Panc1 (cell line): ENCODE measurements around the gene FFAR1. TPM values are rescaled to one million over a fixed set of nuclear protein-coding genes. Genes with fewer than 3 reads are reported as not detected.

Experiments
- ATAC-seq: fragments of 200-7000 bp; cut with Tn5 transposase; 2 replicates; pipeline ENCODE4 v1.9.1; 2020; ENCODE audit warnings: mild to moderate bottlenecking, moderate library complexity
- BruUV-seq: library from RNA; stranded (reverse); fragments of 400-500 nt; replicated peaks from 2 replicates; lab custom pipeline; 2021; lab: Mats Ljungman, UMichigan
- CTCF ChIA-PET: fragments of 300-600 bp; sonication (Branson Sonifier 250); formaldehyde crosslinking; loops from one replicate; lab custom pipeline; 2022; ENCODE audit warnings: antibody characterized with exemption; lab: Charles Lee
- POLR2A ChIA-PET: fragments of 300-600 bp; sonication (Branson Sonifier 250); formaldehyde crosslinking; loops from one replicate; lab custom pipeline; 2022; ENCODE audit warnings: antibody characterized with exemption; lab: Charles Lee
- DNase-seq: peaks from one replicate; pipeline ENCODE4 v3.0.0-alpha.2; 2010; ENCODE audit warnings: low read depth, low spot score
- H3K27ac ChIP-seq: 2 replicates; pipeline ENCODE4 v1.5.1; 2011; ENCODE audit warnings: mild to moderate bottlenecking, low read length, inconsistent platforms
- H3K27me3 ChIP-seq: fragments of 200-500 bp; sonication (Bioruptor generic); 2 replicates; pipeline ENCODE4 v1.6.0; 2014; ENCODE audit warnings: low read length, inconsistent platforms; ENCODE audit not compliant: control insufficient read depth, insufficient read depth
- H3K36me3 ChIP-seq: fragments of 200-500 bp; sonication (Bioruptor generic); 2 replicates; pipeline ENCODE4 v1.5.1; 2014; ENCODE audit warnings: inconsistent platforms, mild to moderate bottlenecking, low read length, moderate library complexity; ENCODE audit not compliant: control insufficient read depth, insufficient read depth
- H3K4me1 ChIP-seq: 2 replicates; pipeline ENCODE4 v1.5.1; 2011; ENCODE audit warnings: inconsistent platforms, mild to moderate bottlenecking, low read length, moderate library complexity; ENCODE audit not compliant: control insufficient read depth, insufficient read depth
- H3K4me3 ChIP-seq, 2 experiments: 2 replicates each; pipeline ENCODE4 v1.5.1; 2011 to 2012; ENCODE audit warnings: low read depth in 2 of 2, low read length in 2 of 2, mild to moderate bottlenecking in 2 of 2, inconsistent platforms in 1 of 2, moderate library complexity in 1 of 2
- H3K9me3 ChIP-seq: fragments of 200-500 bp; sonication (Bioruptor generic); 2 replicates; pipeline ENCODE4 v1.5.1; 2014; ENCODE audit warnings: low read depth, mild to moderate bottlenecking, inconsistent platforms, low read length, moderate library complexity; ENCODE audit not compliant: control insufficient read depth, insufficient read depth
- CTCF ChIP-seq: fragments of 450-650 bp; IDR thresholded peaks from 2 replicates; pipeline ENCODE4 v1.5.1; 2017; ENCODE audit warnings: mild to moderate bottlenecking
- POLR2AphosphoS5 ChIP-seq: IDR thresholded peaks from 2 replicates; pipeline ENCODE4 v1.6.1; 2012; ENCODE audit warnings: mild to moderate bottlenecking, low read depth, low read length, moderate library complexity
- REST ChIP-seq, 2 experiments: IDR thresholded peaks; 2 replicates each; pipeline ENCODE4 v1.6.1; 2011 to 2012; ENCODE audit warnings: low read depth in 2 of 2, control low read depth in 1 of 2, low read length in 1 of 2, mild to moderate bottlenecking in 1 of 2, moderate library complexity in 1 of 2; ENCODE audit not compliant: insufficient read depth in 1 of 2
- SIN3A ChIP-seq: IDR thresholded peaks from 2 replicates; pipeline ENCODE4 v1.6.1; 2012; ENCODE audit warnings: low read depth, mild to moderate bottlenecking, low read length, moderate library complexity, borderline replicate concordance; ENCODE audit not compliant: insufficient read depth
- TCF7L2 ChIP-seq: IDR thresholded peaks from 2 replicates; pipeline ENCODE4 v1.6.1; 2011; ENCODE audit warnings: mild to moderate bottlenecking, low read depth, low read length, inconsistent platforms
- in situ Hi-C: cut with HindIII; loops from 2 replicates; pipeline ENCODE4 v1.10.0; 2016; ENCODE audit warnings: low sequenced_read_pairs, low pct_unique_long_range_greater_than_20kb
- intact Hi-C: fragments of 100-400 bp; cut with micrococcal nuclease; formaldehyde crosslinking; loops from one replicate; pipeline ENCODE4 v1.10.0; 2022; ENCODE audit not compliant: unreplicated experiment
- total RNA-seq: library from RNA; stranded (reverse); gene quantifications from one replicate; pipeline ENCODE4 v1.2.1, GENCODE V29; 2021; ENCODE audit not compliant: unreplicated experiment

The FFAR1 gene
- total RNA-seq, 1 experiment from 2014 or later, result not detected

GRCh38 chr19:35360880-35361420 is 13.2 kb downstream of the FFAR1 start:
- Histone ChIP-seq H3K4me3 (no peak overlapping the region), H3K4me1 (no peaks in the 10 kb centered on the region), H3K9me3 (no peaks in the 10 kb centered on the region), H3K27me3 (peaks cover 2% of the 10 kb centered on the region; the same call in 1 of the 2 replicates), H3K27ac (no peak overlapping the region), H3K36me3 (no peaks in the 10 kb centered on the region)
- TF ChIP-seq SIN3A (no peak), POLR2AphosphoS5 (no peak), TCF7L2 (no peak), CTCF (no peak), REST (IDR thresholded peaks at IDR 0.05; ENCODE audit: insufficient read depth in 1 of 2, low read depth in 2 of 2, low read length in 1 of 2) (no peak)
- CTCF ChIA-PET, result no interaction called here
- DNase-seq, result no peak
- intact Hi-C loops, result no loop called here
- in situ Hi-C loops, result no loop called here
- POLR2A ChIA-PET, result no interaction called here
- BruUV-seq, result no TSS peak
- ATAC-seq, result no peak

- TF ChIP-seq SIN3A, result no peak
- TF ChIP-seq POLR2AphosphoS5, result no peak
- TF ChIP-seq REST (IDR thresholded peaks at IDR 0.05; ENCODE audit: insufficient read depth in 1 of 2, low read depth in 2 of 2, low read length in 1 of 2), result no peak
- TF ChIP-seq TCF7L2, result no peak
- no peak for TF ChIP-seq CTCF
- intact Hi-C loops, result no loop called here
- H3K27me3 ChIP-seq, result peaks cover 2% of the 10 kb centered on the region; the same call in 1 of the 2 replicates
- no peak for ATAC-seq
- H3K4me3 ChIP-seq, result no peak overlapping the region
- H3K27ac ChIP-seq, result no peak overlapping the region
- no TSS peak for BruUV-seq
- ChIA-PET CTCF (no interaction called here), POLR2A (no interaction called here)
- H3K36me3 ChIP-seq, result no peaks in the 10 kb centered on the region
- in situ Hi-C loops, result no loop called here
- H3K9me3 ChIP-seq, result no peaks in the 10 kb centered on the region
- no peak for DNase-seq
- no peaks in the 10 kb centered on the region for H3K4me1 ChIP-seq
Observed at GRCh38 chr19:35362261-35363000, 14.7 kb downstream of the FFAR1 start.
